AG04449 (cell line): ENCODE measurements around the gene HCFC1R1.

ENCODE experiments used
- CTCF ChIA-PET: fragments of 350-600 bp; formaldehyde crosslinking; extraction: SDS; loops from one replicate; lab custom pipeline; 2021; ENCODE audit warnings: antibody characterized with exemption; lab: Yijun Ruan, JAX
- POLR2A ChIA-PET: fragments of 400-600, 350-600 bp; formaldehyde crosslinking; extraction: SDS; loops from one replicate; lab custom pipeline; 2020; ENCODE audit warnings: antibody characterized with exemption, inconsistent platforms; lab: Yijun Ruan, JAX
- DNase-seq: peaks from one replicate; pipeline ENCODE4 v3.0.0-alpha.2; 2010; ENCODE audit warnings: low read depth, low spot score
- H3K4me3 ChIP-seq: 2 replicates; pipeline ENCODE4 v1.5.1; 2011; ENCODE audit warnings: low read depth, mild to moderate bottlenecking, control low read depth, low read length
- TF ChIP-seq, protein P1 (sequence below): IDR thresholded peaks from one replicate; pipeline ENCODE4 v1.5.1; 2011; ENCODE audit warnings: mild to moderate bottlenecking, moderate library complexity, low read length, control low read depth, inconsistent platforms; ENCODE audit not compliant: insufficient read depth; ENCODE audit errors: missing control alignments

HCFC1R1 gene

DNA sequence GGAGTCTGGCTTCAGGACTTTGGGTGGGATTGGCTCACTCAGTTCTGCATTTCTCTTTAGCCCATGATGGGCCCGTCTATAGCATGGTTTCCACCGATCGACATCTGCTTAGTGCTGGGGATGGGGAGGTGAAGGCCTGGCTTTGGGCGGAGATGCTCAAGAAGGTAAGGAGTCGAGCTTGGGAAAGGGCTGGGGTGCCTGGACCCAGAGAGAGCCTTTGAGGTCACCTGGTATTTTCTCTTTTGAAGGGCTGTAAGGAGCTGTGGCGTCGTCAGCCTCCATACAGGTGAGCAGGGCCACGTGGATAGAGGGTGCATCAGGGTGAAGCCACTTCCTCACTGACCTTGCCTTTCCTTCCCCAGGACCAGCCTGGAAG, 2.2 kb upstream of the HCFC1R1 start:
- ChIA-PET POLR2A (interaction anchor here (1.2 kb wide), 1 partner anchor 22 kb away, joined by 3 read pairs; no protein-coding TSS in a partner anchor), CTCF (interaction anchor here (1.9 to 8.8 kb wide), 2 partner anchors 8 to 21 kb away, joined by 6 to 112 read pairs; no protein-coding TSS in a partner anchor)
- DNase-seq = no peak
- TF ChIP-seq, protein P1, sequence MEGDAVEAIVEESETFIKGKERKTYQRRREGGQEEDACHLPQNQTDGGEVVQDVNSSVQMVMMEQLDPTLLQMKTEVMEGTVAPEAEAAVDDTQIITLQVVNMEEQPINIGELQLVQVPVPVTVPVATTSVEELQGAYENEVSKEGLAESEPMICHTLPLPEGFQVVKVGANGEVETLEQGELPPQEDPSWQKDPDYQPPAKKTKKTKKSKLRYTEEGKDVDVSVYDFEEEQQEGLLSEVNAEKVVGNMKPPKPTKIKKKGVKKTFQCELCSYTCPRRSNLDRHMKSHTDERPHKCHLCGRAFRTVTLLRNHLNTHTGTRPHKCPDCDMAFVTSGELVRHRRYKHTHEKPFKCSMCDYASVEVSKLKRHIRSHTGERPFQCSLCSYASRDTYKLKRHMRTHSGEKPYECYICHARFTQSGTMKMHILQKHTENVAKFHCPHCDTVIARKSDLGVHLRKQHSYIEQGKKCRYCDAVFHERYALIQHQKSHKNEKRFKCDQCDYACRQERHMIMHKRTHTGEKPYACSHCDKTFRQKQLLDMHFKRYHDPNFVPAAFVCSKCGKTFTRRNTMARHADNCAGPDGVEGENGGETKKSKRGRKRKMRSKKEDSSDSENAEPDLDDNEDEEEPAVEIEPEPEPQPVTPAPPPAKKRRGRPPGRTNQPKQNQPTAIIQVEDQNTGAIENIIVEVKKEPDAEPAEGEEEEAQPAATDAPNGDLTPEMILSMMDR = no peak
- H3K4me3 ChIP-seq = no peak overlapping the region

DNA sequence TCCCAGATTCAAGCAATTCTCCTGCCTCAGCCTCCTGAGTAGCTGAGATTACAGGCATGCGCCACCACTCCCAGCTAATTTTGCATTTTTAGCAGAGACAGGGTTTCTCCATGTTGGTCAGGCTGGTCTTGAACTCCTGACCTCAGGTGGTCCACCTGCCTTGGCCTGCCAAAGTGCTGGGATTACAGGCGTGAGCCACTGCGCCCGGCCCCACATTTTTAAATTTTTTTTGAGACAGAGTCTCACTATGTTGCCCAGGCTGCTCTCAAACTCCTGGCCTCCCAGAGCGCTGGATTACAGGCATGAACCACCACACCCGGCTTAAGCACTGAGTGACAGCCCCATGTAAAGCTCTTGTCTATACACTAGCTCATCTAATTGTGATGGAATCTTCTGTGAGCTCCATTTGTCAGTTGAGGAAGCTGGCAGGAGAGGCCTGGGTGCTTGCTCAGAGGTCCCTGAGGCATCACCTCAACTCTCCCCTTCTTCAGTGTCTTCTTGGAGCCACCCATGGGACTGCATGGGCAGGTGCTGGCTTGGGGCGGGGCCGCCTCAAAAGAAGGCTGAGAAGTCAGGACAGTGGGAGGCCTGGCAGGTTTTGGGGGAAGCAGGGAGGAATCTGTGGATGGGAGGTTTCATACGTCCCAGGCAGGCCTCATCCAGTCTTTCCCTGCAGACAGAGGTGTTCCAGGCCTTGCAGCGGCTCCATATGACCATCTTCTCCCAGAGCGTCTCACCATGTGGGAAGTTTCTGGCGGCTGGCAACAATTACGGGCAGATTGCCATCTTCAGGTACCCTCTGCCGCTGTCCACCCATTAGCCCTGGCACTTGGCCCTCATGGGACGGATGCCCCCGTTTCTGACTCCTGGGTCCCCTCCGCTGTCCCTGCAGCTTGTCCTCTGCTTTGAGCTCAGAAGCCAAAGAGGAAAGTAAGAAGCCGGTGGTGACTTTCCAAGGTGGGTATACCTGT, 1.6 kb upstream of the HCFC1R1 start:
- ChIA-PET POLR2A (interaction anchor here (1.2 to 5.7 kb wide), 2 partner anchors 6 to 22 kb away, joined by 3 to 40 read pairs; no protein-coding TSS in a partner anchor), CTCF (interaction anchor here (0.7 to 1.9 kb wide), 2 partner anchors 9 to 20 kb away, joined by 3 to 6 read pairs; no protein-coding TSS in a partner anchor)
- TF ChIP-seq, protein P1 = no peak
- no peak overlapping the region for H3K4me3 ChIP-seq
- no peak for DNase-seq

DNA sequence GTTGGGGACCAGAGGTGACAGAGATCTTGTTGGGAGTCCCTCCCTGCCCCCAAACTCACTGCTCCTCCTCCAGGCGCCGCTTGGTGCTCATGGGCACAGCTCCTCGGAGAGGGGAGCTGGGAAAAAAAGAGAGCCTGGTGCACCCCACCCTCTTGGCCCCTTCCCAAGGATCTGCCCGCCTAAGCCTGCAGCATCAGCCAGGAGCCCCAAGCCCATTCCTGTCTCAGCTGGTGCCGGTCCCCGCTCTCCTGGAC, 400 bp downstream of the HCFC1R1 start:
- ChIA-PET CTCF (interaction anchor here (1.2 to 6.5 kb wide), 2 partner anchors 8 to 36 kb away, joined by 4 to 71 read pairs; no protein-coding TSS in a partner anchor), POLR2A (interaction anchor here (0.6 to 5.7 kb wide), 6 partner anchors 8 to 111 kb away, joined by 3 to 40 read pairs (median 6); partner anchors contain the start of gene ZNF213)
- no peak for DNase-seq
- H3K4me3 ChIP-seq = peak overlapping the region; percentile 75
- TF ChIP-seq, protein P1 = no peak

DNA sequence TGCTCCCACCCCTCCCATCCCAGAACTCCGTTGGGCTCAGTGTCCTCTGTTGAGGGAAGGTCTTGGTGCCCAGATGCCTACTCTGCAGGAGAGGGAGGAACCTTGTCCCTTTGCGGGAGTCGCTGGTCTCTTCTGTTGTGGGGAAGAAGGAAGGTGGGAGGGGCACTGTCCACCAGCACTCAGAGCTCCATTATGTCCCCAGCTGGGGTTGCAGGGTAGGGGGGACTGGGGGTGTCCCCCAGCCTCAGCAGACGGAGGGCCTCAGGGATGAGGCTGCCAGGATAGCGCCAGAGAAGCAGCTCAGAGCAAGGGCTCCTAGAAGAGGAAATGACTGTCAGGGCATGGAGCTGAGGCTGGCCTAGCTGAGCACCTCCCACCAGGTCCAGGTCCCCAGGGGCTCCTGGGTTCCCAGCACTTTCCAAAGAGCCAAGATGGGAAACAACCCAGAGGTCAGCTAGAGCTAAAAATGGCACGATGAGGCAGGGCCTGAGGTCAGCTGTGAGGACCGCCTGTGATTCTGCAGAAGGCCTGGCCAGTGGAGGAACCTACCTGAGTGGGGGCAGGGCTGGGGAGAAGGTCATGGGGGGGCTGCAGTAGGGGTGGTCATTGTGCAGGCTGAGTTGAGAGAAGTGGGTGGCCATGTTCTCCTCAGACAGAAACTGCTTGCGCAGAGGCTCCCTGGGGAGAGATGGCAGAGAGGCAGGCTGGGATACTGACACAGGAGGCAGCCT, 893 bp downstream of the HCFC1R1 start:
- TF ChIP-seq, protein P1 = no peak
- peak overlapping the region; percentile 75 for H3K4me3 ChIP-seq
- no peak for DNase-seq
- POLR2A ChIA-PET = interaction anchor here (0.6 to 5.7 kb wide), 8 partner anchors 9 to 112 kb away, joined by 3 to 40 read pairs (median 4); partner anchors contain the start of gene ZNF213
- CTCF ChIA-PET = interaction anchor here (1.2 to 6.5 kb wide), 3 partner anchors 9 to 37 kb away, joined by 4 to 71 read pairs (median 5); no protein-coding TSS in a partner anchor

DNA sequence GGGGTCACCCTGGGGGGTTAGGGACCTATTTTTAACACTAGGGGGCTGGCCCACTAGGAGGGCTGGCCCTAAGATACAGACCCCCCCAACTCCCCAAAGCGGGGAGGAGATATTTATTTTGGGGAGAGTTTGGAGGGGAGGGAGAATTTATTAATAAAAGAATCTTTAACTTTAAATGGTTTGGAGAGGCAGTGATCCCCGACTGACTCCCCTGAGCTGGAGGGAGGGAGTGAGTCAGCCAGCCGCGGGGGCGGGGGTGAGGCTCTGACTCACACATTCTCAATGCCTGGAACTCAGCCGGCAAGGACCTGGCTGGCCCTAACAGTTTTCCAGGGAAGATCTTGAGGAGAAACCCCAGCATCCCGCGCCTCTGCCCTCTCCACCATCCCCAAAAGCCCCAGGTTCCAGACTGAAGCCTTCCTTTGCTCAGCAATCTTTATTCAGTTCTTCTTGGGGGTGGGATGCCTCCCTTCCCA, 1.5 kb downstream of the HCFC1R1 start:
- POLR2A ChIA-PET = interaction anchor here (0.9 to 5.7 kb wide), 7 partner anchors 10 to 110 kb away, joined by 3 to 40 read pairs (median 7); no protein-coding TSS in a partner anchor
- peak overlapping the region; percentile 98 for H3K4me3 ChIP-seq
- TF ChIP-seq, protein P1 = no peak
- peak; percentile 83 for DNase-seq
- CTCF ChIA-PET = interaction anchor here (2.2 to 6.5 kb wide), 2 partner anchors 9 to 38 kb away, joined by 5 to 71 read pairs; no protein-coding TSS in a partner anchor
